Fibroblast of lung (primary cell): ENCODE data around the gene TOGARAM2. TPM values are rescaled to one million over a fixed set of nuclear protein-coding genes. Genes with fewer than 3 reads are reported as not detected.

Experiments
- DNase-seq, 2 donors: peaks; one replicate each; pipeline versions ENCODE4 v3.0.0 to v3.0.0-alpha.2; 2010; ENCODE audit warnings: low read depth in 2 of 2
- H2AFZ ChIP-seq: 2 replicates; pipeline ENCODE4 v1.5.1; 2012; ENCODE audit warnings: low read length, control low read depth, inconsistent platforms
- H3K27ac ChIP-seq: 2 replicates; pipeline ENCODE4 v1.5.1; 2011; ENCODE audit warnings: low read length, control low read depth; ENCODE audit not compliant: insufficient read depth
- H3K27me3 ChIP-seq: 2 replicates; pipeline ENCODE4 v1.5.1; 2011; ENCODE audit warnings: mild to moderate bottlenecking, low read length; ENCODE audit not compliant: control insufficient read depth, insufficient read depth
- H3K36me3 ChIP-seq: 2 replicates; pipeline ENCODE4 v1.5.1; 2011; ENCODE audit warnings: low read length; ENCODE audit not compliant: control insufficient read depth, insufficient read depth
- H3K4me1 ChIP-seq: 2 replicates; pipeline ENCODE4 v1.5.1; 2011; ENCODE audit warnings: low read length; ENCODE audit not compliant: control insufficient read depth, insufficient read depth; ENCODE audit errors: extremely low read depth
- H3K4me2 ChIP-seq: 2 replicates; pipeline ENCODE4 v1.5.1; 2011; ENCODE audit warnings: low read length, control low read depth; ENCODE audit not compliant: insufficient read depth; ENCODE audit errors: extremely low read depth
- H3K4me3 ChIP-seq, 4 experiments: fragments of 200-600 bp in 1 of 4; sonication (generic) in 1 of 4; replicated peaks in 1 of 4; 2 replicates each; pipeline ENCODE4 v1.5.1; 2011 to 2016; ENCODE audit warnings: low read length in 4 of 4, low read depth in 3 of 4, mild to moderate bottlenecking in 3 of 4, control low read depth in 2 of 4, inconsistent platforms in 1 of 4, mixed read lengths in 1 of 4; ENCODE audit not compliant: insufficient read depth in 1 of 4; ENCODE audit errors: control extremely low read depth in 1 of 4
- H3K79me2 ChIP-seq: 2 replicates; pipeline ENCODE4 v1.5.1; 2012; ENCODE audit warnings: mild to moderate bottlenecking, low read length, inconsistent platforms; ENCODE audit not compliant: control insufficient read depth, insufficient read depth
- H3K9ac ChIP-seq: 2 replicates; pipeline ENCODE4 v1.5.1; 2011; ENCODE audit warnings: mild to moderate bottlenecking, low read length, control low read depth; ENCODE audit not compliant: insufficient read depth
- H3K9me3 ChIP-seq: 2 replicates; pipeline ENCODE4 v1.5.1; 2012; ENCODE audit warnings: low read depth, low read length; ENCODE audit not compliant: control insufficient read depth, insufficient read depth
- H4K20me1 ChIP-seq: 2 replicates; pipeline ENCODE4 v1.5.1; 2011; ENCODE audit warnings: low read length; ENCODE audit not compliant: control insufficient read depth, insufficient read depth; ENCODE audit errors: extremely low read depth
- EZH2 ChIP-seq: IDR thresholded peaks from 2 replicates; pipeline ENCODE4 v1.5.1; 2012; ENCODE audit warnings: low read length, control low read depth, mild to moderate bottlenecking; ENCODE audit errors: missing control alignments
- polyA plus RNA-seq, 2 donors: library from polyadenylated mRNA; depleted of rRNA in 1 of 2; stranded (reverse) in 1 of 2; unstranded in 1 of 2; fragments of >200 nt; gene quantifications; 2 replicates each; pipeline ENCODE4 v1.2.1, GENCODE V29; 2011 to 2012; ENCODE audit warnings: missing spikeins in 1 of 2
- total RNA-seq: library from RNA; depleted of rRNA; stranded (reverse); fragments of >200 nt; gene quantifications from 2 replicates; pipeline ENCODE4 v1.2.1, GENCODE V29; 2014
- TF ChIP-seq, protein P1 (sequence below), 2 donors: IDR thresholded peaks in 1 of 2; conservative IDR thresholded peaks in 1 of 2; 1 replicate in 1 of 2; 2 replicates in 1 of 2; pipeline ENCODE4 v1.5.1; 2011 to 2012; ENCODE audit warnings: low read length in 2 of 2, control low read depth in 1 of 2, inconsistent platforms in 1 of 2, low read depth in 1 of 2, mild to moderate bottlenecking in 1 of 2

Gene TOGARAM2
- total and polyA plus RNA-seq, 2 donors (not counting 1 experiment from before 2014, with no cell fraction given): 0.15 to 0.33 TPM

DNA sequence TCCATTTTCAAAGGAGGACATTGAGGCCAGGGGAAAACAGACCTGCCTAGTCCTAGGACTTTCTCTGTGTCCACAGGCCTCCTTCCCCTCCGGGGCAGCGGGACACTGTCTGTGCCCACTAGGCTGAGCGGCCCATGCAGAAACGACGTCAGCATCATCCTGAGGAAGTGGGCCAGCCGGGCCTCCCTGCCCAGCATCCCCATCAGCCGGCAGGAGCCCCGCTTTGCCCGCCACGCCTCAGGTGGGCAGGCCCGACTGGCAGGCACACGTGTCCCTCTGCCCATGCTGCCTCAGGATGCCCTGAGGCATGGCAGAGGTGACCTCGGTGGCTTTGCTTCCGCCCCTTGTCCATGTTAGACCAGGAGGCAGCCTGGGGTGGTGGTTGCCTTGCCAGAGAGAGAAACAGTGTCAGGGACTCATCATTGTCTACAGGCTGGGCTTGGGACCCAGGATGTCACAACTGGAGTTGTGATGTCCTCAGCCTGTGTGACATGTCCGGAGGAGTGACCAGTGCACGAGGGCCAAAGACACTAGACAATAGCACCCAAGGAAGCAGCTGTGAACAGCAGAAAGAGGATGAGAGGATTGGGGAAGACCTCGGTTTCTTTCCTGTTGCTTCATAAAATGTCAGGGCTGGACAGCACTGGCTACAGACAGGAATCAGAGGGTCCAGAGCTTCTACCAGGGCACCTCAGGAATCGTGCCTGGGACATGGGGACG, 36.8 kb downstream of the TOGARAM2 start:
- no peak overlapping the region for H3K4me3 ChIP-seq
- no peaks in the 10 kb centered on the region for H3K4me1 ChIP-seq
- TF ChIP-seq EZH2: no peak
- TF ChIP-seq, protein P1, sequence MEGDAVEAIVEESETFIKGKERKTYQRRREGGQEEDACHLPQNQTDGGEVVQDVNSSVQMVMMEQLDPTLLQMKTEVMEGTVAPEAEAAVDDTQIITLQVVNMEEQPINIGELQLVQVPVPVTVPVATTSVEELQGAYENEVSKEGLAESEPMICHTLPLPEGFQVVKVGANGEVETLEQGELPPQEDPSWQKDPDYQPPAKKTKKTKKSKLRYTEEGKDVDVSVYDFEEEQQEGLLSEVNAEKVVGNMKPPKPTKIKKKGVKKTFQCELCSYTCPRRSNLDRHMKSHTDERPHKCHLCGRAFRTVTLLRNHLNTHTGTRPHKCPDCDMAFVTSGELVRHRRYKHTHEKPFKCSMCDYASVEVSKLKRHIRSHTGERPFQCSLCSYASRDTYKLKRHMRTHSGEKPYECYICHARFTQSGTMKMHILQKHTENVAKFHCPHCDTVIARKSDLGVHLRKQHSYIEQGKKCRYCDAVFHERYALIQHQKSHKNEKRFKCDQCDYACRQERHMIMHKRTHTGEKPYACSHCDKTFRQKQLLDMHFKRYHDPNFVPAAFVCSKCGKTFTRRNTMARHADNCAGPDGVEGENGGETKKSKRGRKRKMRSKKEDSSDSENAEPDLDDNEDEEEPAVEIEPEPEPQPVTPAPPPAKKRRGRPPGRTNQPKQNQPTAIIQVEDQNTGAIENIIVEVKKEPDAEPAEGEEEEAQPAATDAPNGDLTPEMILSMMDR (conservative IDR thresholded peaks at IDR 0.05 in 1 of 2, IDR thresholded peaks at IDR 0.05 in 1 of 2; ENCODE audit: low read depth in 1 of 2, low read length in 2 of 2): no peak
- H3K9me3 ChIP-seq: no peaks in the 10 kb centered on the region
- no peak for DNase-seq
- no peak overlapping the region for H3K27ac ChIP-seq
- H4K20me1 ChIP-seq: no peaks in the 10 kb centered on the region
- H3K4me2 ChIP-seq: no peak overlapping the region
- H3K9ac ChIP-seq: no peak overlapping the region
- H3K79me2 ChIP-seq: no peaks in the 10 kb centered on the region
- H2AFZ ChIP-seq: no peak overlapping the region
- H3K36me3 ChIP-seq: no peaks in the 10 kb centered on the region
- peaks cover 3% of the 10 kb centered on the region for H3K27me3 ChIP-seq

DNA sequence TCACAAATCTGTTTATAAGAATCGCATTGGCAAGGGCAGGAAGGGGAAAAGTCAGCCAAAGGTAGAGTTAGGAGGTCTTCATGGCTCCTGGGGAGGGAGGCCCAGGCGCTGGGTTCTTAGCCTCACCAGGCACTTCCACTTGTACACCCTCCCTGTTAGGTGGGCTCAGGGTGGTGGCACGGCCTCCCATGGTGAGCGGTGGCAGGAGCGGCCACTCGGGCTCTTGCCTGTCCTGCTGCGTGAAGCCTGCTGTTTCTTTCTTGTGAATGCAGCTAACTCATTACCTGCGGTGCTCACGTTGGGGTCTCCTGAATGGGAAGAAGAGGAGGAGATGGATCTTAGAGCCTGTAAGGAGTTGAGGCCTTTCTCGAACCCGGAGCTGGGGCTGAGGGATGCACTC, 40.8 kb downstream of the TOGARAM2 start:
- Histone ChIP-seq H3K4me2 (no peak overlapping the region), H3K27ac (no peak overlapping the region), H3K79me2 (no peaks in the 10 kb centered on the region), H3K4me1 (no peaks in the 10 kb centered on the region), H4K20me1 (no peaks in the 10 kb centered on the region), H3K9ac (no peak overlapping the region), H2AFZ (no peak overlapping the region), H3K9me3 (no peaks in the 10 kb centered on the region), H3K36me3 (no peaks in the 10 kb centered on the region), H3K4me3 (no peak overlapping the region), H3K27me3 (peaks cover 7% of the 10 kb centered on the region)
- DNase-seq: no peak
- no peak for TF ChIP-seq EZH2
- TF ChIP-seq, protein P1 (conservative IDR thresholded peaks at IDR 0.05 in 1 of 2, IDR thresholded peaks at IDR 0.05 in 1 of 2; ENCODE audit: low read depth in 1 of 2, low read length in 2 of 2): no peak

DNA sequence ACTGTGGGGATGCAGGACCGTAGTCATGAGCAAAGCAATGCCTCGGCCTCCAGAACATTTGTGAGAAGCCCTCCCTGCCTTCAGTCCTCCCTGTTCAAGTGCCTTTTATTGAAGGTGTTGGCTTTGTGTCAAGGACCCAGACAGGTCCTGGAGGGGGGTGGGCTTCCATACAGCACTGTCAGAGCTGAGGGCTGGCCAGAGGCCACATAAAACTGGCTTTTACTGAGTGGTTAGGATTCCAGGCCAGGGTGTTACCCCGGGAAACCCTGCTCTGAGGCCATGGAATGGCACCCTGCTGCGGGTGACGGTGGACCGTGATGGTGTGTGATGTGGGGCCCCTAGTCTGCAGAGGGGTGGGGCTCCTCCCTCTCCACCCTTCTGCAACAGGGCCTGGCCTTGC, 41.6 kb downstream of the TOGARAM2 start:
- DNase-seq: peak in 1 of 2 donors; percentile 53
- no peaks in the 10 kb centered on the region for H3K9me3 ChIP-seq
- no peak overlapping the region for H3K4me2 ChIP-seq
- no peaks in the 10 kb centered on the region for H3K4me1 ChIP-seq
- peaks cover 7% of the 10 kb centered on the region for H3K27me3 ChIP-seq
- H2AFZ ChIP-seq: no peak overlapping the region
- H4K20me1 ChIP-seq: no peaks in the 10 kb centered on the region
- H3K36me3 ChIP-seq: no peaks in the 10 kb centered on the region
- no peak overlapping the region for H3K27ac ChIP-seq
- H3K9ac ChIP-seq: no peak overlapping the region
- no peak overlapping the region for H3K4me3 ChIP-seq
- H3K79me2 ChIP-seq: no peaks in the 10 kb centered on the region
- TF ChIP-seq, protein P1 (conservative IDR thresholded peaks at IDR 0.05 in 1 of 2, IDR thresholded peaks at IDR 0.05 in 1 of 2; ENCODE audit: low read depth in 1 of 2, low read length in 2 of 2): no peak
- no peak for TF ChIP-seq EZH2
